ENCODE measurements around the gene C8A.

DNA sequence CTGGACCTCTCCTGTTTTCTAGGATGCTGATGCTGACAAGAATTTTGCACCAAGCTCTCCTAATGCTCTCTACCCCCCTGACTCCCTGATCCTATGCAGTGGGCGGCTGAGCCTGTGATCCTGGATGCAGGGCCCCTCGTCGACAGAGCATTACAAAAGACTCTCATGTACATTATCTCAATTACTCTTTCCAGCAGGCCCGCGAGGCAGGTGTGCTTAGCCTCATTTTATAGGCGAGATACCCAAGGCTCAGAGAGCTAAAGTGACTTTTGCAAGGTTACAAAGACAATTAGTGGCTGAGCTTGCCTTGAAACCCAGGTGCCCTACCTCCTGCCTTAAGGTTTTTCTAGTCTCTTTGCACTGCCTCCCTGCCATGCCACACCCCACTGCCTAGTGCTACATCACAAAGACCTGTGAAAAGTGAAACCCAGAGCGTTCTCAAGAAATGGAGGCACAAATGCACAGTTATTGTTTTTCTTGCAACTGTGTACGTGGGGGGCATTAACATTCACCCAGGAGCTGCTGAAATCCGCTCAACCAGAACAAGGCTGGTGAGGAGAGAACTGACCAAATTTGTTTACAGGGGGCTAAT, 10.0 kb upstream of the C8A start:
- TF ChIP-seq CTCF (IDR thresholded peaks at IDR 0.05) (no peak), POLR2A (IDR thresholded peaks at IDR 0.05) (no peak)
